NCI-H1092 treated with DMSO at 0.1 percent for 48 hours (cell line): ENCODE measurements around the gene SIN3A.
A peak's percentile ranks its signal among the peaks of the same experiment; 100 is the strongest.

ENCODE experiments used
- DNase-seq: peaks from one replicate; lab custom pipeline; 2025; lab: John Stamatoyannopoulos, UW

Gene SIN3A

GRCh38 chr15:75371901-75372688, 79.4 kb downstream of the SIN3A start:
- no peak for DNase-seq

- DNase-seq = no peak
Observed at GRCh38 chr15:75371486-75371885, 80.0 kb downstream of the SIN3A start.

- DNase-seq = no peak
Observed at GRCh38 chr15:75369897-75370581, 81.5 kb downstream of the SIN3A start.

GRCh38 chr15:75368689-75369239, 82.7 kb downstream of the SIN3A start:
- peak; percentile 27 for DNase-seq

- peak; percentile 85 for DNase-seq
Observed at GRCh38 chr15:75367913-75368688, 83.4 kb downstream of the SIN3A start, which contains the start of gene MAN2C1. TSS of gene MAN2C1 (minus strand) at chr15:75368607. CDS start at chr15:75368583, 24 bp downstream.

- DNase-seq = no peak
Observed at GRCh38 chr15:75367406-75367912, 84.0 kb downstream of the SIN3A start.

GRCh38 chr15:75367006-75367405, 84.5 kb downstream of the SIN3A start:
- DNase-seq = no peak

GRCh38 chr15:75366163-75366562, 85.3 kb downstream of the SIN3A start:
- DNase-seq = no peak

GRCh38 chr15:75364881-75365280, 86.6 kb downstream of the SIN3A start:
- no peak for DNase-seq

GRCh38 chr15:75363786-75364185, 87.7 kb downstream of the SIN3A start:
- DNase-seq = no peak

- no peak for DNase-seq
Observed at GRCh38 chr15:75362642-75363249, 88.7 kb downstream of the SIN3A start.

- no peak for DNase-seq
Observed at GRCh38 chr15:75361989-75362641, 89.4 kb downstream of the SIN3A start.

- no peak for DNase-seq
Observed at GRCh38 chr15:75361361-75361988, 90.0 kb downstream of the SIN3A start.

GRCh38 chr15:75360856-75361255, 90.6 kb downstream of the SIN3A start:
- DNase-seq = no peak

- DNase-seq = no peak
Observed at GRCh38 chr15:75360391-75360790, 91.1 kb downstream of the SIN3A start.

- no peak for DNase-seq
Observed at GRCh38 chr15:75359537-75360250, 91.8 kb downstream of the SIN3A start.

GRCh38 chr15:75358771-75359536, 92.5 kb downstream of the SIN3A start:
- DNase-seq = no peak

GRCh38 chr15:75357976-75358673, 93.4 kb downstream of the SIN3A start:
- no peak for DNase-seq

- DNase-seq = no peak
Observed at GRCh38 chr15:75356517-75356916, 95.0 kb downstream of the SIN3A start.
